Body of pancreas (tissue), 4 donors: ENCODE measurements around the gene KCNJ6. TPM values are rescaled to one million over a fixed set of nuclear protein-coding genes. Genes with fewer than 3 reads are reported as not detected.

Experiments
- ATAC-seq: fragments of 150-250 bp; one replicate; pipeline ENCODE4 v1.9.1; 2016
- DNase-seq, 4 donors: peaks; one replicate each; pipeline ENCODE4 v3.0.0-alpha.2; 2019
- H3K27ac ChIP-seq, 4 donors: fragments of 200-600 bp; sonication (generic); 1 replicate in 3 of 4; 2 replicates in 1 of 4; pipeline versions ENCODE4 v1.5.1 to v1.6.1; 2016 to 2019; ENCODE audit warnings: mild to moderate bottlenecking in 1 of 4, mixed read lengths in 1 of 4, moderate library complexity in 1 of 4
- H3K27me3 ChIP-seq, 2 donors: fragments of 200-600 bp; sonication (generic); one replicate each; pipeline ENCODE4 v1.6.0; 2016; ENCODE audit warnings: mild to moderate bottlenecking in 1 of 2
- H3K36me3 ChIP-seq, 2 donors: fragments of 200-600 bp; sonication (generic); replicated peaks in 1 of 2; 2 replicates each; pipeline ENCODE4 v1.5.1; 2016; ENCODE audit warnings: low read depth in 2 of 2; ENCODE audit not compliant: insufficient read depth in 1 of 2
- H3K4me1 ChIP-seq: fragments of 200-600 bp; sonication (generic); one replicate; pipeline ENCODE4 v1.6.0; 2016
- H3K4me3 ChIP-seq, 2 donors: fragments of 200-600 bp; sonication (generic); 1 replicate in 1 of 2; 2 replicates in 1 of 2; pipeline ENCODE4 v1.5.1; 2016 to 2019
- H3K9me3 ChIP-seq, 3 donors: fragments of 200-600 bp; sonication (generic); 1 replicate in 2 of 3; 2 replicates in 1 of 3; pipeline ENCODE4 v1.5.1; 2016
- POLR2A ChIP-seq, 3 donors: fragments of 450-650 bp; IDR thresholded peaks; one replicate each; pipeline ENCODE4 v1.6.1; 2016; ENCODE audit warnings: antibody characterized with exemption in 3 of 3, mild to moderate bottlenecking in 2 of 3
- WGBS, 2 donors: methylation state at CpG; one replicate each; pipeline ENCODE4 v1.1.5; 2017; 5-methylcytosine and 5-hydroxymethylcytosine counted together
- intact Hi-C: fragments of 100-400 bp; cut with DNase I; formaldehyde crosslinking; loops from one replicate; pipeline ENCODE4 v1.15.1; 2023
- total RNA-seq, 2 donors: library from RNA; depleted of rRNA; stranded (reverse); fragments of >200 nt; gene quantifications; one replicate each; pipeline ENCODE4 v1.1.0, GENCODE V29; 2016
- TF ChIP-seq, protein P1 (sequence below), 7 experiments: fragments of 450-650 bp in 4 of 7; fragments of 200-600 bp in 3 of 7; sonication (generic) in 3 of 7; IDR thresholded peaks; one replicate each; pipeline ENCODE4 v1.5.1; 2016 to 2019; ENCODE audit warnings: antibody characterized with exemption in 7 of 7

Gene KCNJ6
- total RNA-seq, 2 donors from 2014 or later: under 0.01 to 0.78 TPM

DNA sequence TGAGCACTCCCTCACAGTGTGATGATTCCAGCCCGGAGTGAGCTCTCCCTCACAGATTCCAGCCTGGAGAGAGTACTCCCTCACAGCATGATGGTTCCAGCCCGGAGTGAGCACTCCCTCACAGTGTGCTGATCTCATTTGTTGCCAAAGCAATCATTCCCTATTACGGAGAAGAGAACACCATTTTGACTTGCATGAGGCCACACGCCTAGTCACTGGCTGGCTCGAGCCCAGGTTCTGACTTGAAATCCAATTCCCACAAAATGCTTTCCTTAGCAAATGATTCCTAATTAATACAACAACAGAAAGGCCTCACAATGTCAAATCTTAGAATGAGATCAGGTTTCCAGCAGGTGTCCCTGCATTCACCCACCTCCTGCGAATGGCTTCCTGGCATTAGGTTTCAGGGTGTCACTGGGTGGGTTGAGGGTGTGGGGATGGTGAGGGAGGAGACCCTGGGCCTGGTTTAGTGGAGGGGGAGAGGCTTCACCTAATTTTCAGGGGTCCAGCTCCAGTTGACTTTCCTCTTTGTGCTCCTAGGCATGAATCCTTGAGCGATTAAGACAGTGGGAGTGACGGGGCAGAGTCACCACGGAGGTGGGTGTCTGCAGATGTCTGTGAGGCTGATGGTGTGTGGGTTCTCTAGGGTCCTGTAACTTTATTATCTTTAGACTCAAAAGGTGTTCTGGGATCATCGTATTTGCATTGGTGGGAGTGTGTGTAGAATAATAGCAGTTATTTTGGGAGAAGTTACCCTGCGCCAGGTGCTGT lies 158.5 kb downstream of the KCNJ6 start:
- DNase-seq: peak in 1 of 4 donors; percentile 11
- TF ChIP-seq, protein P1, sequence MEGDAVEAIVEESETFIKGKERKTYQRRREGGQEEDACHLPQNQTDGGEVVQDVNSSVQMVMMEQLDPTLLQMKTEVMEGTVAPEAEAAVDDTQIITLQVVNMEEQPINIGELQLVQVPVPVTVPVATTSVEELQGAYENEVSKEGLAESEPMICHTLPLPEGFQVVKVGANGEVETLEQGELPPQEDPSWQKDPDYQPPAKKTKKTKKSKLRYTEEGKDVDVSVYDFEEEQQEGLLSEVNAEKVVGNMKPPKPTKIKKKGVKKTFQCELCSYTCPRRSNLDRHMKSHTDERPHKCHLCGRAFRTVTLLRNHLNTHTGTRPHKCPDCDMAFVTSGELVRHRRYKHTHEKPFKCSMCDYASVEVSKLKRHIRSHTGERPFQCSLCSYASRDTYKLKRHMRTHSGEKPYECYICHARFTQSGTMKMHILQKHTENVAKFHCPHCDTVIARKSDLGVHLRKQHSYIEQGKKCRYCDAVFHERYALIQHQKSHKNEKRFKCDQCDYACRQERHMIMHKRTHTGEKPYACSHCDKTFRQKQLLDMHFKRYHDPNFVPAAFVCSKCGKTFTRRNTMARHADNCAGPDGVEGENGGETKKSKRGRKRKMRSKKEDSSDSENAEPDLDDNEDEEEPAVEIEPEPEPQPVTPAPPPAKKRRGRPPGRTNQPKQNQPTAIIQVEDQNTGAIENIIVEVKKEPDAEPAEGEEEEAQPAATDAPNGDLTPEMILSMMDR (IDR thresholded peaks at IDR 0.05): no peak
- TF ChIP-seq POLR2A (IDR thresholded peaks at IDR 0.05): no peak
- no peak overlapping the region for H3K27ac ChIP-seq
- intact Hi-C loops: no loop called here
- no peak for ATAC-seq
- H3K4me3 ChIP-seq: no peak overlapping the region
- 47 to 52% methylated on average over 10 to 11 of the region's 11 CpGs for WGBS, 2 donors
- no peaks in the 10 kb centered on the region for H3K9me3 ChIP-seq
- no peaks in the 10 kb centered on the region for H3K4me1 ChIP-seq
- no peaks in the 10 kb centered on the region for H3K36me3 ChIP-seq
- no peaks in the 10 kb centered on the region for H3K27me3 ChIP-seq

DNA sequence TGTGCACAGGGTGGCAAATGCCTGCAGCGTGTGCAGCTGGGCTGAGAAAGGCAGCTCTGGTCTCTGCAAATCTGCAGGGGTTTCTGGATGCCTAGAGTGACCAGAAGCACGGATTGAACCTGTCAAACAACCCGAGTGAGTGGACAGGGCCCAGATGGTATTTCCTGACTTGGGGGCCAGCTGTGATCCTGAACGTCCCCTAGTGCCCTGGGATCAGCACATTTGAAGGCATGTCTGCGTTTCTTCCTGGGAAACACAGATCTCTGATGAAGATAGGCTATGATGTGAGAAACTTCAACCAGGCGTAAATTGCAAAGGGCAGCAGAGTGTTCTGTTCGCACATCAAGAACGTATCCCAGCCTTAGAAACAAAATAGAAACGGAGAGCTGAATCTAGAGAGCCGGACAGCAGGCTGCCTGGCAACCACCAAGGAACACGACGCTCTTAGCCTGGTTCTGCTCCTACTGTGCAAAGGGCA lies 163.1 kb downstream of the KCNJ6 start:
- Histone ChIP-seq H3K9me3 (no peaks in the 10 kb centered on the region), H3K27me3 (no peaks in the 10 kb centered on the region), H3K4me1 (no peaks in the 10 kb centered on the region), H3K27ac (no peak overlapping the region), H3K4me3 (no peak overlapping the region), H3K36me3 (no peaks in the 10 kb centered on the region)
- intact Hi-C loops: no loop called here
- TF ChIP-seq, protein P1 (IDR thresholded peaks at IDR 0.05): no peak
- no peak for TF ChIP-seq POLR2A (IDR thresholded peaks at IDR 0.05)
- DNase-seq (peak in 2 of 4 donors; percentile 25 to 35), ATAC-seq (no peak)
- 33 to 39% methylated on average over 12 of the region's 12 CpGs for WGBS, 2 donors

DNA sequence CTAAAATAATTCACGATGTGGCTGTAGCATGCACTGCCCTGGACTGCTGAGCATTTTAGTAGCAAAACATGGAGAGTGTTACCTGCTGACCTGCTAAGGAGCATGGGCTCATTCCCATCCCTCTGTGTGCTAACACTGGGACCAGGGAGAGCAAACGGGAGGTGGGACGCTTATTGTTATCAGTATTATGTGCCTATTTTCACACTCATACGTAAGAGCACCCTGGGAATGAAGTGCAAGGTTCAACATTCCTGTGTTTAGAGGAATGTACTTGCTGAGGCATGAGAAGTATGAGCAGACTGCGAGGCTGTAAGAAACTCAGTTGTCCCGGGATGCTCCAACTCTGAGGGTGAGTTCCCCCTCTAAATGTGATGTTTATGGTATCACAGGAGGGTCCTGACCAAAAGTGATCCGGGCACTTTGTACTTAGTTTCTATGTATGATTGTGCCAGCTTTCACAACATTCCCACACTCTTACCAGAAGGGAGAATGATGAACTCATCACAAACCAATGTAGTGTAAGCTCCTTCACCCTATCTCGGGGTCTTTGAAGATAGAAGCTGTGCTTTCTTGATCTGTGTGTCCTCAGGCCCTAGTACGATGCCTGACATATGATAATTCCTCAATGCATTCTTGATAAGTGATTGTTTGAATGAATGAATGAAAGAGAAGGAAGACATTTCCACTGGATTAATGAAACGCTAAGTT lies 164.8 kb downstream of the KCNJ6 start:
- no peak for DNase-seq
- no peaks in the 10 kb centered on the region for H3K36me3 ChIP-seq
- no peaks in the 10 kb centered on the region for H3K4me1 ChIP-seq
- ATAC-seq: no peak
- no peaks in the 10 kb centered on the region for H3K27me3 ChIP-seq
- H3K27ac ChIP-seq: no peak overlapping the region
- TF ChIP-seq POLR2A (IDR thresholded peaks at IDR 0.05): no peak
- TF ChIP-seq, protein P1 (IDR thresholded peaks at IDR 0.05): no peak
- H3K4me3 ChIP-seq: no peak overlapping the region
- no peaks in the 10 kb centered on the region for H3K9me3 ChIP-seq
- intact Hi-C loops: no loop called here
- 42% methylated on average over 10 of the region's 10 CpGs for WGBS, 2 donors

DNA sequence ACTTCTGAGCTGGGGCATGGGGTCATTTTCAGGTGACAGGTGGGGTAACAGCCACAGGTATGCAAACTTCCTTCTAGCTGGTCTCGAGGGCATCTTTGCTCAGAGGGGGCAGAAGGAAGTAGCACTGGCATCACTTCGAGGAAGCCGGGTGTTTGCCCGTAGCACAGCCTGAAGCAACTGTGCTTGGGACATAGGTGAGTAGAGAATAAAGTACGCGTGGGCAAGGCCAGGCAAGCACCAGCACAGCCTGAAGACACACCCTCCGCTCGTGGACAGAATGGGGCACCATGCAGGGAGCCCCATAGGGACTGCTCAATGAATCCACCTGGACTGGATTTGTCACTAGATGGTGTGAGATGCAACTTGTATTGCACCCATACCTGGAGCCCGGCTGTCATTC lies 167.1 kb downstream of the KCNJ6 start:
- ATAC-seq (no peak), DNase-seq (no peak)
- H3K4me1 ChIP-seq: no peaks in the 10 kb centered on the region
- intact Hi-C loops: no loop called here
- H3K27me3 ChIP-seq: no peaks in the 10 kb centered on the region
- H3K36me3 ChIP-seq: no peaks in the 10 kb centered on the region
- WGBS, 2 donors: 65 to 83% methylated on average over 9 of the region's 9 CpGs
- H3K27ac ChIP-seq: no peak overlapping the region
- H3K4me3 ChIP-seq: no peak overlapping the region
- H3K9me3 ChIP-seq: no peaks in the 10 kb centered on the region
- no peak for TF ChIP-seq POLR2A (IDR thresholded peaks at IDR 0.05)

DNA sequence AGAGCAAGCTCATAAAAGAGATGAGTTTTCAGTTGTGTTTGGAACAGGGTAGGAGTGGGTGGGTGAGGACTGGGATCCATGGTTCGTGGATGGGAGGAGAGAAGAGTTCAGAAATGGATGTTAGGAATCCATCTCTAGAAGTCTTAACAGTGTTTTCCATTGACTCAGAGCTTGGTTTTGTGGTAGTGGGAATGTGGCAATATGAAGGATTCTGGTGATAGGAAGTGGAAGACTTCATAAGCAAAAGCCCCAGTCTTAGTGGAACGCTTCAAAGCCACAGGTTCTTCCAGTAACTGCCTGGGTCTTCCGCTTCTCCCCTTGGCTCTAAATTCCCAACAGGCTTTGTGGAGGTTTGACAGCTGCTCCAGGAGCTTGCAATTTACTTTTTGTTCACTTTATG lies 167.9 kb downstream of the KCNJ6 start:
- DNase-seq (no peak), ATAC-seq (no peak)
- H3K27ac ChIP-seq: no peak overlapping the region
- 73 to 75% methylated on average over 3 of the region's 3 CpGs for WGBS, 2 donors
- intact Hi-C loops: no loop called here
- TF ChIP-seq POLR2A (IDR thresholded peaks at IDR 0.05): no peak
- TF ChIP-seq, protein P1 (IDR thresholded peaks at IDR 0.05): no peak
- no peak overlapping the region for H3K4me3 ChIP-seq
- no peaks in the 10 kb centered on the region for H3K9me3 ChIP-seq
- no peaks in the 10 kb centered on the region for H3K27me3 ChIP-seq
- H3K4me1 ChIP-seq: no peaks in the 10 kb centered on the region
- no peaks in the 10 kb centered on the region for H3K36me3 ChIP-seq
